ENCODE measurements around the gene PROZ.

PROZ gene

DNA sequence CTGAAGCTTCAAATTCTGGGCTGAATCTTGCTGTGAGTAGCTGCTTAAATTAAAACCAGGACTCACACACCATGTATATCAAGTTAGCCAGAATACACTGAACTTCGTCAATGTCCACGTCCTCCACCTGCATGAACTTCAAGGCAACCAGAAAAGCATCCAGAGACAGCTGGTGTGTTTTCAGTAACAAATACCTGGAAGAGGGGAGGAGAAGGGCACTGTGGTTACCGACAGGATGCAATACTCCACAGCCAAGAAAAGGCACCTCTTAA is 20.4 kb downstream of the PROZ start:
- no peak for DNase-seq (ENCODE audit: low read depth)

DNA sequence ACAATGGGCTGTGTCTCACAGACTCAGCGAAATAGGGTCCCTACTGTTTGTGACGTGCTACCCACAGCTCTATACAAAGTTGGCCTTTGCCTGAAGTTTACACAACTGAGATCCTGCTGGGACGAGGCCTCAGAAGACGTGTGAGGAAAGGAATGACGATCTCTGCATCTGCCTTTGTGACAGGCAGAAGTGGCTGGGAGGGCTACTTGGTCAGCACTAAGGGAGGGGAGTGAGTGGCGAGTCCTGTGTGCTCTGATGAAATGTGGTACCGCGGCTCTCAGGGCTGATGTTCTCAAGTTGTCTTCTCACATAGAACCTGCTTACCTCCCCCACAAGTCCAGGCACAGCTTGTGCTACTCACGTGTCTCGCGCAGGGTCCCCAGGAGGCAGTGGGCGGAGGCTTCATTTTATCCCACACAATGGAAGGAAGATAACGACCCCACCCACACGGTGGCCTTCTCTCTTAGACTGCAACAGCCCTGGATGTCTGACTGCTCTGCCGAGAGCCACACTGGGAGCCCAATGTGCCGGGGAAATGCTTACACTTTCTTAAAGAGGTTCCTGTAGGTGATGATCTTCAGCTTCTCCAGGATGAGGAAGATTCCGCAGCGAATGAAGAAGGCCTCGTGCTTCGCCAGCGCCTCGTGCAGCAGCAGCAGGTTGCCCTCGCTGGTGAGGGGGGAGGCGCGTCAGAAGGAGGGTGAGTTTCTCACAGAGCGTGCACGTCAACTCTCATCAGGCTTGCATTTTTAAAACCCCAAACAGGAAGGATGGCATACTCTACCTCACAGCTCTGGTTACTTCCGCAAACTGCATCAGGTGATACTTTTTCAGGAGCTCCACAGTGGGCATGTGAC is 21.2 kb downstream of the PROZ start:
- DNase-seq (ENCODE audit: low read depth) = no peak

DNA sequence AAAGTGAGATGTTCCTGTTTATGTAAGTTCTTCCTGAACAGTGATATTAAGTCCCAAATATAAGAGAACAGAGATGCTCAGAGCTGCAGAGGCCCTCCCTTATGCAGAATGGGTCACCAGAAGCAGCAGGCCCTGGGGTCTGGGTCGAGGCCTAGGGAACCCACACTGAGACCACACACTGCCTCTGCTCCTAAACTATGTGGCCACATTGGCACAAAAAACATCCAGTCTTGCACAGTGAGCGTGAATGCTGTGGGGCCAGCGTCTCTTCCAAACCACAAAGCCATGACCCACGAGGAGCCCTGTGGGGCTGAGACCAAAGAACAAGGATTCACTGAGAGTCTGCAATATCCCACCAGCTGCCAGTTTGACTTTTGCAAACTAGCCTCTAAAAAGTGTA is 23.6 kb downstream of the PROZ start:
- DNase-seq (ENCODE audit: low read depth) = no peak

DNA sequence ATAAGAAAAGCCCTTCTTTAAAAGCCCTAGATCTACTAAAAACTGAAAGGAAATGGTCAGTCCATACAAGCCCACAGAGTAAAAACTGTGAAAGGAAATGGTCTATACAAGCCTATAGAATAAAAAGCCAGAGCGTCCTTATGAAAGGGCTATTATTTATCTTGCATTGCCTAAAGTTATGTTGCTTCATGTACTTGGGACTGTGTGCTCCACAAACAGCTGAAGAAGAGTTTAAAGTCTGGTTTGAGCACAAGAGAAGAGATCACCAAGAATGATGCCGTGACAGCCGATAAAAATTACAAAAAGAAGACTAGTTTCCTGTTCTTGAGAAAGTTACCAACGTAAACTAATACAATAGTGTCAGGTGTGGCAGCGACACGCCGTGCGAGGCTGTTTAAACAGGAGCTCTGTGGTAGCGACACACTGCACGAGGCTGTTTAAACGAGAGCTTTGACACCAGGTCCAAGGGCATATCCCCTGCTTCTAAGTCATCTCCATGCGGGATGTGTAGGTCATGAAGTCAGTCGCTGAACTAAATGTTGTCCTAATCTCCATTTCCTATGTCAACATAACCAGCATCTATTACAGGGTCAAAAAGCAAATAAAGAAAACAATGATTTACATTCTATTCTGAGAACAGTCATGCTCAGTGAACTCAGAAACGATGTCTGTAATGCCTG is 25.1 kb downstream of the PROZ start:
- no peak for DNase-seq (ENCODE audit: low read depth)

DNA sequence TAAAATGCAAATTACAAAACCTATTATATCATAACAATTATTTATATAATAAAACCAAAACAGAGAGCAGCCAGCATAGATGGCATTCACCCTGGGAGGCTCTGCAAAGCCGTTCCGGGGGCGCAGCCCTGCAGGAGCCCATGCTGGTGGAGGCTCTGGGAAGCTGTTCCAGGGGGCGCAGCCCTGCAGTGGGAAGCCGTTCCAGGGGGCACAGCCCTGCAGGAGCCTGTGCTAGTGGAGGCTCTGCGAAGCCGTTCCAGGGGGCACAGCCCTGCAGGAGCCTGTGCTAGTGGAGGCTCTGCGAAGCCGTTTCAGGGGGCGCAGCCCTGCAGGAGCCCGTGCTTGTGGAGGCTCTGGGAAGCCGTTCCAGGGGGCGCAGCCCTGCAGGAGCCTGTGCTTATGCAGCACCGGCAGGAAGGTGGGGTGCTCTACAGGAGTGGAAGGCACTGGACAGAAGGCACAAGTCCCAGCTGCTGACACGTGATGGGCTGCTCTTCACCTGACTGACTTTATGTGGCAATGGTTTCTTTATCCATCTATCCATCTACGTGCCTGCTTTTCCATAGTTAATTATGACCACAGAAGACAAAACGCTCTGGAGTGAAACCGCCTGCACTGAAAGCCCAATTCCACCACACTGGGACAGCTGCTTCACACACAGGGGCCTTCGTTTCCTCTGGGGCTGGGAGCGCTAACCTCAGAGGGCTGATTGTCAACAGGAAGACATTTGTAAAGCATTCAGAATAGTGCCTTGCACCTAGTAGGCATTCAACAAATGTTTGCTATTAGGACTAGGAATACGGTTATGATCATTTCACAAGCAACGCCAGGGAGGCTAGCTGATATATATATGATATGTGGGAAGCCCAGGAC is 26.4 kb downstream of the PROZ start:
- DNase-seq (ENCODE audit: low read depth) = no peak

DNA sequence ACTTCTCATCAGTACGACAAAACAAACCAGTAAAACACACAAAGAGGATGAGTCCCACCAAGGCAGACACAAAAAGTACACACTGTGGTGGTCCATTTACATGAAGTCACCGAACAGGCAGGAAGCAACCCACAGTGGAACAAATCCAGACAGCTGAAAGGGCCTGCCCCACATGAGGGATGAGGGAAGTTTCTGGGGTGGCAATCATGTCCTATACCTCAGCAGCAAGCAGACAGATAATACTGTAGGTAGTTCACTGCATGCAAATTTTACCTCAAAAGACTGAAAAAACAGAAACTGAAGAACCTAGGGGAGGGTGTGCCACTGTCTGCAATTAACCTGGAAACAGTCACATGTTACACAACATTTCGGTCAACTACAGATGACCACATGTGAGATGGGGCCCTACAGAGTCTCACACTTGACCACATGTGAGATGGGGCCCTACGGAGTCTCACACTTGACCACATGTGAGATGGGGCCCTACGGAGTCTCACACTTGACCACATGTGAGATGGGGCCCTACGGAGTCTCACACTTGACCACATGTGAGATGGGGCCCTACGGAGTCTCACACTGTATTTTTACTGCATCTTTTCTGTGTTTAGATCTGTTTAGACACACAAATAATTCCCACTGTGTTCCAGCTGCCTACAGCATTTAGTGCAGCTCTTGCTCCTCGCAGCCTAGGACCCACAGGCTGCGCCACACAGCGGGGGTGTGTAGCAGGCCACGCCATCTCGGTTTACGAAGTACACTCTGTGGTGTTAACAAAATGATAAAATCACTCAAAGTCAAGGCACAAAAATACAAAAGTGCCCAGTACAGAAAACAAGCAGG is 27.8 kb downstream of the PROZ start:
- no peak for DNase-seq (ENCODE audit: low read depth)

DNA sequence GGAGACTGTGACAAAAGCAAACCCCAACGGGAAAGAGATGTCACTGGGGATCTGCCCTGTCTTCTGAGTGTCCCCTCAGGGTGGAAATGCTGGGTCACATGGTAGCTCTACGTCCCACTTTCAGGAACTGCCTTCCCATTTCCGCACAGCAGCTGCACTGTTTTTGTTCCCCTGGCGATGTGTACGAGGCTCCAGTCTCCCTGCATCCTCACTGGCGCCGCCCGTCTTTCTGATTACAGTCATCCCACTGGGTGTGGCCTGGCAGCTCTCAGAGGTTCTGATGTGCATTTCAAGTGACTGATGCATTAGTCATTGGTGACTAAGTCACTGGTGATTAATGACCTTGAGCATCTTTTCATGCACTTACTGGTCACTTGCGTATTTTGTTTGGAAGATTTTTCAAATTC is 28.8 kb downstream of the PROZ start:
- DNase-seq (ENCODE audit: low read depth) = no peak

DNA sequence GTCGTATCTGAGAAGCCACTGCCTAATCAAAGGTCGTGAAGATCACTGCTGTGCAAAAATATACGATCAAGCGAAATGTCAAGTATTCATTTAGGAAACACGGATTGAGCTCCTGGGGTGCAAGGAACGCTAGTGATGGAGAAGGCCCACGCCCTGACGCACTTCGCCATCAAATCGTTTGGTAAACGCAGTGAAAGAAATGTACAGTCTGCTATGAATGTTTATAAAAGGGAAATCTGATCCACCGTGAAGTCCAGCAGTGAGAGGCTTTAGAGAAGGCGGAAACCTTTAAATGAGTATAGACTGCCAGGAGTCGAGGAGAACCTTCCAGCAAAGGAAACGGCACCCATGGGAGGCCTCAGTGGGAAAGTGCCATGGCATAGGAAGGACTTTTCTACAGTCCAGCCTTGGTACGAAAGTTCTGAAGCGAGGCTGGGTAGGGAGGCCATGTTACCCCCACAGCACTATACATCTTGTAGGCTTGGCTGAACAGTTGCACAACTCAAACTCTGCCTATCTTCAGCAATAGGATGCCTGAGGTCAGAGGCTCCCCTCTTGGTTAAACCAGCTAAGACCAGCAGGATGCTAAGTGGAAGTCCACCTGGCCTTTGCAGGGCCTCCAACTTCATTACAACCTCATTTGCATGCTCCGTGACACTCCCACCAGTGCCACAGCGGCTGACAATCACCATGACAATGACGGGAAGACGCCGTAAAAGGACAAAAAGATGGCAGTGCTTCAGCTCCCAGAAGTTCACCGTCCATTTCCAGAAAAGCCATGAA is 29.6 kb downstream of the PROZ start:
- no peak for DNase-seq (ENCODE audit: low read depth)

DNA sequence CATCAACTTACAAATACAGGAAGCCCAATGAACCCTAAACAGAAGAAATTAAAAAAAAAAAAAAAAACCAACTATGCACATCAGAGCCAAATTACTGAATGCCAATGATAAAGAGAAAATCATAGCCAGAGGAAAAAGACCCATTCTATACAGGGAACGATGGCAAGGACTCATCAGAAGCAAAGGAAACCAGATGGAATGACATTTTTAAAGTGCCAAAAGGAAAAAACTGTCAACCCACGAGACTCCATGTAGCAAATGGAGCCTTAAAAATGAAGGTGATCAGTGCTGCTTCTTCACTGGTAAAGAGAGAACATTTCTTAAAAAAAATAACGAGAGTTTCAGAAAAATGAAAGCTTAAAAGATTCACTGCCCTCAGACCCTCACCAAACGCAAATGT is 31.7 kb downstream of the PROZ start:
- no peak for DNase-seq (ENCODE audit: low read depth)

DNA sequence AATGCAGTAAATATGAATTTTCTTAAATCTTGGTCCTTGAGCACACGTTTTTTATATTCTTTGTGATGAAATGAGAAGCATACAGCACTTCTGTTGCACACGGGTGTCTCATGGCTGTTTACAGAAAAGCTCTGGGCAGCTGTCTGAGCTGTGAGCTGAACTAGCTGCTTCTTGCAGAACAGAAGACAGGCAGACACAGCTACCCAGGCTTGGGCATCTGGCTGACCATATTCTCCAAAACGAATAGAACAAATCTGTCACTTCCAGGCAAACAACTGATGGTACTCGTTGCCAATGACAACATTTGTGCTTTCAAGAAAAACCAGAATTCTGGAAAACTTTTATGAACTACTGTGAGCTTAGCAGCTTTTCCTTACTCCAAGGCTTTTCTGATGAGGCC is 33.8 kb downstream of the PROZ start:
- DNase-seq (ENCODE audit: low read depth) = no peak

DNA sequence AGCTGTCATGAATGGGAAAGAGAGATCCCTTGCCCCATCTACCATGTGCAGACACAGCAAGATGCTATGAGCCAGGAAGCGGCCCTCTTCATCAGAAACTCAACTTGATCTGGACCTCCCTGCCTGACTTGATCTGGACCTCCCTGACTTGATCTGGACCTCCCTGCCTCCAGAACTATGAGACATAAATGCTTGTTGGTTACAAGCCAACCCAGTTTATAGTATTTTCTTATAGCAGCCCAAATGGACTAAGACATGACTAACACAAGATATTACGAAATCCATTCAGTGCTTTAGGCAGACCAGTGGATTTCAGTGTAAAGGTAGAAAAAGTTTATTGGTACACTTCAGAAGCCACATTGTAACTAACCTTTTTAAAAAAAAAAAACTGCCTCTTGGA is 34.5 kb downstream of the PROZ start:
- DNase-seq (ENCODE audit: low read depth) = no peak

DNA sequence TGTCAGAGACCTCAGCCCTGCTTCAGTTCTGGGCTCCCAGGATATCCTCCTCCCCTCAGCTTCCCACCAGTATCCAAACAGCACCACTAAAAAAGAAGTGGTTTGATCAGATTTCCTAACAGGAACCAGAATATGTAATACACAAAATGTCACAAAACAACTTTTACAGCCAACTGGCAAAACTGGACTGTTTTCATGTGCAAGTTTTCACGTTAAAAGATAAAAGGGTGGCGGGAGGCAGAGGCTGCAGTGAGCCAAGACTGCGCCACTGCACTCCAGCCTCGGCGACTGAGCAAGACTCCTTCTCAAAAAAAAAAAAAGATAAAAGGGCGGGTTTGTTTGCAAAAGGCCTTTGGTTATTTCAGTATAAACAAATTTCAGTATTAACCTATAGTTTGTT is 36.9 kb downstream of the PROZ start:
- no peak for DNase-seq (ENCODE audit: low read depth)

DNA sequence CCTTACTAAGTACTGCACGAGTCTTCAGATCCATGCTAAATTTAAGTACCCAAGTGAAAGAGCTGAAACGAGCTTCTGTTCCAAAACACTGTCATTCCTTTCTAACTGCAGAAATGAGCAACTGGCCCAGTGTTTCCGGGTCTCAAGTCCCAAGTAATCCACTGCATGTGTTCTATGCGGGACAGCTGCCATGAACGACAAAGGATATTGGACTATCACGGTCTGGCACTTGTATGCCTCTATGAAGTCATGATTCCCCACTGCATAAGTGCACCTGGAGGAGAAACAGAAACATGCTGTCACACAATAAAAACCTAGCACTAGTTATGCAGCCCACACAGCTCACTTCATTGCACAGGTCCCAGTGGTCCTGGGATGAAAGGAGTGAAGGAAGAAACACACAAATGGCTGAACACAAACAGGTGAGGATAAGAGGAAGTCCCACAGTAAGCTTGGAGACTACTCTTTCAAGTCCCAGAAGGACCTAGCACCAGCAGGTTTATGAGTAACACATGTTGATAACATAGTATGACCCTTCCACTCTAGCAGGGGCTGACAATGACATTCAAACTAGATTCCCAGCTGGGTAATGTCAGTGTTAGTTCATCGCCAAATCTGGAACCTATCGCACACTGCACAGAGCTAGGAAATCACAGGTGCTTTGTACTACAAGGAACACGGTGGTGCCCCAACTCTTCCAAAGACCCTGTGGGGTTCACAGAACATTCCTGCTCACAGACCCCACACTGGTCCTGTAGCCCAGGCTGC is 38.7 kb downstream of the PROZ start:
- no peak for DNase-seq (ENCODE audit: low read depth)

DNA sequence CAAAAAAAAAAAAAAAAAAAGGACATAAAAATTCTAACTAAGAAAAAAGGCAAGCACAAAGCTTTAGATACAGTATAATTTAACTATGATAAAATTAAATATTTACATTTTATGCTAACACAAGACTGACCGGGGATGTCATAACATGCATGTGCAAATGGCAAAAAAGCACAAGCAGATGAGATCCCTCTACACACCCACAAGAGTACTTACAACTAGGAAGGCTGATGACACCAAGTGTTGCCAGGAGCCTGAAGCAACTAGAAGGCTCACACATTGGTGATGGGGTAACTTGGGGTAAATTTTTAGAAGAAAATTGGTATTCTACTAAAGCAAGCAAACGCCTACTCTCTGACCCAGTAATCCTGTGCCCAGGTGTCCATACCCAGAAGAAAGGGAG is 43.4 kb downstream of the PROZ start:
- DNase-seq (ENCODE audit: low read depth) = no peak

DNA sequence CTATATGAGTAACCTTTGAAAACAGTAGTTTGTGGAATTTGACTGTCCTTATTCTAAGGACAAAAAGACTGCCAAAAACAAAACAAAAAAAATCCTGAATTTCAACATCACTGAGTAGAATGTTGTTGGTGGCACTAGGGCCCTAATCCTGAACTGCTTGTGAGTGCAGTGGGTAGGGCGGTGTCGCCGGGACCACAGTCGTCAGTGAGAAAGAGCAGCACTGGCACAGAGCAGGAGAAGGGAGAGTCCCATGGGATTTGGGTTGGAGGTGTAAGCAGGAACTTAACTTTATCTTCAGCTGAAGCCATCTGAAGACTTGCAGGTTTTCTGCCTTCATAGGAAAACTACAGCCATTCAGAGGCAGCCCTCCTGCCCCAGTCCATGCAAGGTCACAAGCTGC is 44.5 kb downstream of the PROZ start:
- DNase-seq (ENCODE audit: low read depth) = no peak

DNA sequence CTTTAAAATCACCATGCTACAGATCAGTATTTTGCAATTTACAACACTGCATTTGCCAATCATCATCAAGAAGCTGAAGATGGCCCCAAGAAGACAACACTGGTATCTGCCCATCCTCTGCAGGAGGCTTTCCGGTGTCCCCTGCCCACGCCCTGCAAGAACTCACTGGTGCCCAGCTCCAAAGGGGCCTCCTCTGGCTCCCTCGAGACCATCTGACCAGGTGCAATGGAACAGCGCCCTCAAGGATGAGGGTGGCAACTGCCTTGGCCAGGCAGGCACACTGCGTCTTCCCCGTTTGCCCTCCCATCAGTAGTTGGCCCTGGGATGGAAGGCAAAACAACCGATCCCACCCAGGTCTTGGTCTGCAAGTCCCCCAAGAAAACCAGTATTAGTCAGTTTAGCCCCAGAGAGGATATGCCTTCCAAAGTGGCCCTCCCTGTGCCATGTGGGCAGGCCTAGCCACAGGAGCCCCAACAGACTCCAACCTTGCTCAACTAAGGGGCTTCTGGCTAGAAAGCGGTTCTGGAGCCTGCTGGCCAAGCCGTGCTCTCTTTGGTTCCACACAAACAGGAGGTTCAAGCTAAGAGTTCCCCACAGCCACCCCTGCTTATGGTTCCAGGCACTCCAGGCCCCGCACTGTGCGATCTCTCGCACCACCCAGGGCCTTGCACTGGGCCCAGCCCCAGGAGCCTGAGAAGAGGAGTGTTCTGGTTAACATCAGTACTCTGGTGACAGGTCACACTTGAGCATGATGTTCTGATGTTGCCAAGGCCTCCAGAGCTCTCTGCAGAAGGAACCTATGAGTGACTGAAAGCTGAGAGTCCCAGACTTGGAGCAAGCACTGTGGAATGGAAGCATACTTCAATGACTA is 45.3 kb downstream of the PROZ start:
- DNase-seq (ENCODE audit: low read depth) = no peak

DNA sequence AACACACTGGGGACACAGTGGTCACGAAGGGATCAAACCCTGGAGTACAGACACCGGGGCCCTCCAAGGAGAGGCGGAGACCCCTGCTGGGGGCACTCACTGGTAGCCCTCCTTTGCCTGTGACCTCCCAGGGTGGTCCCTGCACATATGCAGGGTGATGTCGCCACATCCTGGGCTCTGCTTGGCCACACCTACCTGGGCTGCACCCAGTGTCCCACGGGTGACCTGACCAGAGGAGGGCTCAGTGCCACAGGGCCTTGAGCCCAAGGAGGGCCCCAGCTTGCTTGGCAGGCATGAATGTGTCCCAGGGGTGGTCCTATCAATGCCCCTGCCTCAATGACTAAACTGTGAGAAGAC is 45.9 kb downstream of the PROZ start:
- no peak for DNase-seq (ENCODE audit: low read depth)

DNA sequence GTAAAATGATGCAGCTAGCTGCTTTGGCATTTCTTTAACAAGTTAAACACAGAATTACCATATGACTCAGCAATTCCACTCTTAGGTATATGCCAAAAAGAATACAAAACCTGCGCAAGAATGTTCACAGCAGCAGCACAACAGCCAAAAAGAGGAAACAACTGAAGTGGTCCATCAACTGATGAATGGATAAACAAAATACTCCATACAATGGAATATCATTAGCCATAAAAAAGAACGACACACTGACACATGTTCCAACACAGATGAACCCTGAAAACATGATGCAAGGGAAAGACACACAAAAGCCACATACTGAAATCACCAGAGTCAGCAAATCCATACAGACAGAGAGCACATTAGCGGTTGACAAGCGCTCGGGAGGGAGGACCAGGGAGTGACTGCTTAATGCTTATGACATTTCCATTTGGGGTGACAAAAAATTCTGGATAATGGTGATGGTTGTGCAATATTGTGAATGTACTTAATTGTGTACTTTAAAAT is 47.0 kb downstream of the PROZ start:
- no peak for DNase-seq (ENCODE audit: low read depth)

DNA sequence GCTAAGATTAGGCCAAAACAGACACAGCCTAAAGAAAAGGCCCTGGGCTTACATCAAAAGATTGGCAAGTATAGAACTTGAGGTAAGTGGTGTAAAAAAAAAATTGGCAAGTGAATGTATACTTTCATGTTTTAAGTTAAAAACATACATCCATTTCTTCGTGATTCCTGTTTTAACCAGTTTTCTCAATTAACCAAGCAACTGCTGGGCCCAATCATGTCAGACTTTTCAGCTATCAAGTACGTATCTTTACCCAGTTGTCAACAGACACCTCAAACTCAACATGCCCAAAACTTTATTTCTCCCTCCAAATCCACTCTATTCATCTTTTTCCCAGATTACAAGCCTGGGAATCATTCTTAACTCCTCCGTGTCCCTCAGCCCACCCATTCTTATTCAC is 49.0 kb downstream of the PROZ start:
- DNase-seq (ENCODE audit: low read depth) = no peak
